GM06990 (cell line): ENCODE results near the gene NDST1.

Source experiments
- DNase-seq: peaks from one replicate; pipeline ENCODE4 v3.0.0-alpha.2; 2011; ENCODE audit not compliant: insufficient read length; ENCODE audit errors: extremely low read depth
- H3K27me3 ChIP-seq: replicated peaks from 2 replicates; pipeline ENCODE4 v1.6.0; 2011; ENCODE audit warnings: low read length; ENCODE audit not compliant: control insufficient read depth, insufficient read depth
- H3K36me3 ChIP-seq: 2 replicates; pipeline ENCODE4 v1.5.1; 2011; ENCODE audit warnings: low read length; ENCODE audit not compliant: control insufficient read depth, insufficient read depth
- H3K4me3 ChIP-seq: replicated peaks from 2 replicates; pipeline ENCODE4 v1.5.1; 2011; ENCODE audit warnings: low read depth, mild to moderate bottlenecking, control low read depth, low read length
- TF ChIP-seq, protein P1 (sequence below): IDR thresholded peaks from 2 replicates; pipeline ENCODE4 v1.5.1; 2011; ENCODE audit warnings: low read length, control low read depth, mild to moderate bottlenecking, inconsistent platforms; ENCODE audit not compliant: insufficient read depth, poor library complexity, severe bottlenecking

The NDST1 gene

DNA sequence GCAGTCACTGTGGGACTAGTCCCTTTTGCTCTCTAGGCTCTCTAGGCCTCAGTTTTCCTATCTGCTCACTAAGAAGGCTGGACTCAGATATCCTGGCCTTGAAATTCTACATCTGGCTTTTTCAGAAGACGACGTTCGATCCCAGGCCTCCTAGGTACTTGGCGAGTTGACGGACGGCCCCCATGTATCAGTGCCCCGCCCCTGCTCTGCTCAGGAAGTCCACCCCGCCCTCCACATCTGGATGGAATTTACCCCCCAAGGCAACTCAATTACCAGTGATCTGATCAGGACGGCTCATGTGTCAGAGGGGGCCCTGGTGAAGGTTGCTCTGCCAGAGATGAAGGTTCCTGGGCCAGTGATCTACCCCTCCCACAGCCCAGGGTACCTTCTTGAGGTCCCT is 88.4 kb downstream of the NDST1 start:
- TF ChIP-seq, protein P1, sequence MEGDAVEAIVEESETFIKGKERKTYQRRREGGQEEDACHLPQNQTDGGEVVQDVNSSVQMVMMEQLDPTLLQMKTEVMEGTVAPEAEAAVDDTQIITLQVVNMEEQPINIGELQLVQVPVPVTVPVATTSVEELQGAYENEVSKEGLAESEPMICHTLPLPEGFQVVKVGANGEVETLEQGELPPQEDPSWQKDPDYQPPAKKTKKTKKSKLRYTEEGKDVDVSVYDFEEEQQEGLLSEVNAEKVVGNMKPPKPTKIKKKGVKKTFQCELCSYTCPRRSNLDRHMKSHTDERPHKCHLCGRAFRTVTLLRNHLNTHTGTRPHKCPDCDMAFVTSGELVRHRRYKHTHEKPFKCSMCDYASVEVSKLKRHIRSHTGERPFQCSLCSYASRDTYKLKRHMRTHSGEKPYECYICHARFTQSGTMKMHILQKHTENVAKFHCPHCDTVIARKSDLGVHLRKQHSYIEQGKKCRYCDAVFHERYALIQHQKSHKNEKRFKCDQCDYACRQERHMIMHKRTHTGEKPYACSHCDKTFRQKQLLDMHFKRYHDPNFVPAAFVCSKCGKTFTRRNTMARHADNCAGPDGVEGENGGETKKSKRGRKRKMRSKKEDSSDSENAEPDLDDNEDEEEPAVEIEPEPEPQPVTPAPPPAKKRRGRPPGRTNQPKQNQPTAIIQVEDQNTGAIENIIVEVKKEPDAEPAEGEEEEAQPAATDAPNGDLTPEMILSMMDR: no peak
- Histone ChIP-seq H3K4me3 (no peak overlapping the region), H3K36me3 (no peaks in the 10 kb centered on the region), H3K27me3 (no peaks in the 10 kb centered on the region; the same call in 1 of the 2 replicates)
- DNase-seq: no peak

DNA sequence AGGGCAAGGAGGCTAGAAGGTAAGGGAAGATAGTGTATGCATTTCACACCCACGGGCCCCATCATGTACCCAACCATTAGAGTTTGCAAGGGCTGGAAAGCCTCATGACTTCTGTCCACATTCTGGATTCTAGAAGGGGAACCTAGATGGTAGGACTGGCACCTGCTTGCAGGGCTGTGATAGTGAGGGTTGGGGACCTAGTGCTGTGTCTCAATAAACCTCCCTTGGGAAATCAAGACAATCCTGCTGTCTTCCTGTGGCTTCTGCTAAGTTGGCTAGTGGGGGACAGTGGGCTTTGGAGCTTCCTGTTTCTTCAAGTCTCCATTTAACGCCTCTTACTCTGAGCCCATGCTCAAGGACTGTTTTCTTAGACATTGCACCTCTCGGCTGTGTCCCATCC is 88.9 kb downstream of the NDST1 start:
- H3K4me3 ChIP-seq: no peak overlapping the region
- no peak for DNase-seq
- TF ChIP-seq, protein P1: no peak
- no peaks in the 10 kb centered on the region for H3K36me3 ChIP-seq
- H3K27me3 ChIP-seq: no peaks in the 10 kb centered on the region; the same call in 1 of the 2 replicates

DNA sequence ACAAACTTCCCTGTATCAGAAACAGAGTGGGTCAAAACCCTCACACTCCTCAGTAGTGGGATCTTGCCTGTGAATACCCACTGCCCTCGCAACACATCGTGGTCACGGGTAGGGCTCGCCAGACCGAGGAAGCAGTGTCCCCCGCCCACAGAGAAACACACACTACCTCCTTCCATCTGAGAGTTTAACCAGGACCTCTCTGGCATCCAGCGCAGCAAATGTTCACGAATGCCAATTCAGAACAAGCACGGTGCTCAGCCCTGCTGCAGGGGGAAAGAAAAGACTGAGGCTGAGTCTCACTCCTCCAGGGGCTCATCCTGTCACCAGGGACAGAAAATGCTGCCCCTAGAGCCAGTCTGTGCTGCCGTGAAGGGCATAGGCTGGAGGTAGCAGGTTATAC is 90.1 kb downstream of the NDST1 start:
- no peak for DNase-seq
- Histone ChIP-seq H3K36me3 (no peaks in the 10 kb centered on the region), H3K4me3 (no peak overlapping the region), H3K27me3 (no peaks in the 10 kb centered on the region)
- TF ChIP-seq, protein P1: no peak

DNA sequence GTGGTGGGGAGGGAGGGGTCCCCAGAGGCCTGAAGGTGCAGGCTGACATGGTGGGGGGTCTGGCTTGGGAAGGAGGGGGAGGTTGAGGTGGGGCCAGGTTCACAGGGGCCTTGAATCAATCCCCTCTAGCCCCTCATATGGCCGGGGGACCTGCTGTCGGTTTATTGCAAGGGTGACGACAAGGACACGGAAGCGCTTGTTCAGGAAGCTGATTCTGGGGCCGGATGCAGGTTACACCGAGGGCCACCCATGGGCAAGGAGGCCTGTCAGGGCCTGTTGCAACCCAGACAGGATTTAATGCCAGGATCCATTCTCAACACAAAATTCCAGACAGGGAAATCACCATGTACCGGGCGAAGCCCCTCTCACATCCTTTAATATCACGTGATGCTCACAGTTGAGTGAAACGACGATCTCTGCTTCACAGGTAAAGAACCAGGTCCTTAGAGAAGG is 90.9 kb downstream of the NDST1 start:
- no peaks in the 10 kb centered on the region for H3K36me3 ChIP-seq

DNA sequence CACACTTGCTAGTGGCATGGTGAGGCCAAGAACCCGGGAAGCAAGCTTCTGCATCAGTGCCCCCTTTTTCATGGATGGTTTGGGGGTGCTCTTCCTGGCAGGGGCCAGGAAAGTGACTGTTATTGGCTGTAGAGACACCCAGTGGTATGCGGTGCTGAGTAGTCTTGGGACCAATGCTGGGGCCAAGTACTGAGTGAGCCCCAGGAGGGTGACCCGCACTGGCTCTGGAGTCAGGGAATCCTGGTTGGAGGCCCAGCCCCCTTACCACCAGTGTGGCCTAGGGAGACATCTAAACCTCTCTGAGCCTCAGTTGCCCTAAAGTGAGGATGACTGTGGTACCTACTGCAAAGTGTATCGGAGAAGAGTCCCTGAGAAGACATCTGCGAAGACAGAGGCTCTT is 91.3 kb downstream of the NDST1 start:
- TF ChIP-seq, protein P1: no peak
- Histone ChIP-seq H3K4me3 (no peak overlapping the region), H3K36me3 (no peaks in the 10 kb centered on the region), H3K27me3 (no peaks in the 10 kb centered on the region)
- no peak for DNase-seq

More for the DNA sequence above, 90.9 kb downstream of the NDST1 start:
- Histone ChIP-seq H3K4me3 (no peak overlapping the region), H3K27me3 (no peaks in the 10 kb centered on the region)
- DNase-seq: no peak
- TF ChIP-seq, protein P1: no peak

DNA sequence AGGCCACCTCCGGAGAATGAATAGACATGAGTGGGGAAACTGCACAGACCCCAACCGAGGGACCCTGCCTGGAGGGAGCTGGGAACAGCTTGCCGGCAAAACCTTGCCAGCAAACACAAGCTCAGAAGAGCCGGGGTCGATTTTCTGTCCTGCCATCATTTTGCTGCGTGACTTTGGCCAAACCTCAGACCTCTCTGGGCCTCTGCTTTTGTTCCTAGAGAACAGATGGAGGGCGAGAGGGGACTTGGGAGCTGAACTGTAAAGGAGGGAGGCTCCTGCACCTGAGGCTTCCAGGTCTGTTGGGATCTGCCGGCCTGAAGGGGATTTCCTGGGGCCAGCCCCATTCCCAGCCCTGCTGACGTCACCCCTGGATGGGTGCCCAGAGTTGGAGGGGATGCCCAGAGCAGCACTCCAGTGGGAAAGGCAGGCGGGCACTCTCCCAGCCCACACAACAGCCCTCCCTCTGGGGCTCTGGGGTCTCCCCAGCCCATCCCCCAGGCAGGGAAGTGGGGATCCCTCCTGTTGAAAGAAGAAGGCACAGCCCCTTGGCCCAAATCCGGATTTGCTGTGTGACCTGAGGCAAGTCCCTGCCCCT is 92.1 kb downstream of the NDST1 start:
- Histone ChIP-seq H3K36me3 (no peaks in the 10 kb centered on the region), H3K4me3 (no peak overlapping the region), H3K27me3 (no peaks in the 10 kb centered on the region)
- TF ChIP-seq, protein P1: no peak
- no peak for DNase-seq
